Stimulated activated CD4-positive, alpha-beta T cell treated with anti-CD3 and anti-CD28 coated beads, Interleukin-1b, Interleukin-23, amount 100 ng/mL, for 24 hours (primary cell): ENCODE results near the gene PRSS57.

ENCODE experiments used
- DNase-seq, 4 experiments: peaks; one replicate each; pipeline ENCODE4 v3.0.0-alpha.2; 2020; ENCODE audit warnings: low read depth in 4 of 4, low spot score in 1 of 4

PRSS57 gene

GRCh38 chr19:638906-639252, 56.4 kb downstream of the PRSS57 start:
- DNase-seq, result no peak
